GM23338 (cell line): Measurements from ENCODE around the gene MTNR1B.

Source experiments
- CREB1 ChIP-seq: fragments of 250-450 bp; sonication (Bioruptor Pico); IDR thresholded peaks from 2 replicates; pipeline ENCODE4 v1.5.0; 2020; ENCODE audit warnings: low read depth, mild to moderate bottlenecking, moderate library complexity
- CTCF ChIP-seq, 2 experiments: fragments of 200-600 bp in 1 of 2; sonication (generic) in 1 of 2; conservative IDR thresholded peaks; 2 replicates each; pipeline versions ENCODE4 v1.5.1 to v1.6.1; 2016 to 2017; ENCODE audit warnings: antibody characterized with exemption in 2 of 2, low read depth in 2 of 2, mild to moderate bottlenecking in 2 of 2, moderate library complexity in 1 of 2
- ETS1 ChIP-seq: IDR thresholded peaks from 2 replicates; pipeline ENCODE4 v1.6.1; 2016; ENCODE audit warnings: antibody characterized with exemption
- EZH2 ChIP-seq: fragments of 200-600 bp; sonication (generic); IDR thresholded peaks from one replicate; pipeline ENCODE4 v1.8.0; 2017; ENCODE audit warnings: antibody characterized with exemption, mild to moderate bottlenecking, low read depth; ENCODE audit not compliant: unreplicated experiment
- EZH2phosphoT487 ChIP-seq: fragments of 200-600 bp; sonication (generic); IDR thresholded peaks from one replicate; pipeline ENCODE4 v1.8.1; 2018; ENCODE audit warnings: antibody characterized with exemption; ENCODE audit not compliant: unreplicated experiment
- JUNB ChIP-seq: IDR thresholded peaks from one replicate; pipeline ENCODE4 v1.6.1; 2016; ENCODE audit warnings: antibody characterized with exemption; ENCODE audit not compliant: unreplicated experiment
- NANOG ChIP-seq: IDR thresholded peaks from 2 replicates; pipeline ENCODE4 v1.6.1; 2016; ENCODE audit warnings: antibody characterized with exemption, borderline replicate concordance
- POLR2AphosphoS5 ChIP-seq: IDR thresholded peaks from 2 replicates; pipeline ENCODE4 v1.6.1; 2016; ENCODE audit warnings: antibody characterized with exemption, low read depth
- REST ChIP-seq: IDR thresholded peaks from one replicate; pipeline ENCODE4 v1.6.1; 2018; ENCODE audit warnings: antibody characterized with exemption; ENCODE audit not compliant: unreplicated experiment
- STAT1 ChIP-seq: IDR thresholded peaks from one replicate; pipeline ENCODE4 v1.6.1; 2016; ENCODE audit warnings: antibody characterized with exemption; ENCODE audit not compliant: unreplicated experiment
- ZNF331 ChIP-seq: fragments of 250-450 bp; sonication (Bioruptor Pico); IDR thresholded peaks from 2 replicates; pipeline ENCODE4 v1.5.0; 2020; ENCODE audit warnings: low read depth, mild to moderate bottlenecking, moderate library complexity
- ZNF462 ChIP-seq: fragments of 250-450 bp; sonication (Bioruptor Pico); IDR thresholded peaks from 2 replicates; pipeline ENCODE4 v1.5.0; 2020; ENCODE audit warnings: mild to moderate bottlenecking, moderate library complexity

GRCh38 chr11:92948116-92948515, 21.3 kb upstream of the MTNR1B start:
- TF ChIP-seq CTCF (conservative IDR thresholded peaks at IDR 0.05; ENCODE audit: low read depth in 2 of 2) (no peak), EZH2 (no peak), JUNB (no peak), EZH2phosphoT487 (no peak), REST (no peak), POLR2AphosphoS5 (no peak), STAT1 (no peak), NANOG (no peak), CREB1 (CRISPR knock-in tag) (no peak), ZNF462 (no peak), ETS1 (no peak), ZNF331 (no peak)
